Activated CD8-positive, alpha-beta memory T cell treated with anti-CD3 and anti-CD28 coated beads, Interleukin-2, amount 50 U/mL, for 4 hours (primary cell): ENCODE measurements around the gene CLPSL2.

Experiments
- DNase-seq: peaks from one replicate; pipeline ENCODE4 v3.0.0-alpha.2; 2020

Gene CLPSL2

GRCh38 chr6:35747877-35748276 is 28.5 kb upstream of the CLPSL2 start:
- no peak for DNase-seq

GRCh38 chr6:35750557-35750956 is 25.8 kb upstream of the CLPSL2 start:
- no peak for DNase-seq

- no peak for DNase-seq
Observed at GRCh38 chr6:35751594-35751993, 24.8 kb upstream of the CLPSL2 start.

- no peak for DNase-seq
Observed at GRCh38 chr6:35752330-35752729, 24.1 kb upstream of the CLPSL2 start.

- no peak for DNase-seq
Observed at GRCh38 chr6:35754452-35755277, 21.7 kb upstream of the CLPSL2 start.

- DNase-seq: no peak
Observed at GRCh38 chr6:35755278-35755924, 21.0 kb upstream of the CLPSL2 start.

GRCh38 chr6:35757456-35758123 is 18.8 kb upstream of the CLPSL2 start:
- no peak for DNase-seq

GRCh38 chr6:35759426-35759825 is 17.0 kb upstream of the CLPSL2 start:
- DNase-seq: no peak

- no peak for DNase-seq
Observed at GRCh38 chr6:35765739-35766138, 10.7 kb upstream of the CLPSL2 start.

GRCh38 chr6:35769211-35769610 is 7.2 kb upstream of the CLPSL2 start:
- no peak for DNase-seq

GRCh38 chr6:35771343-35771627 is 5.1 kb upstream of the CLPSL2 start:
- no peak for DNase-seq

GRCh38 chr6:35774116-35774794 is 2.1 kb upstream of the CLPSL2 start:
- no peak for DNase-seq

GRCh38 chr6:35775031-35775430 is 1.4 kb upstream of the CLPSL2 start:
- no peak for DNase-seq

GRCh38 chr6:35777356-35778102 is 1.1 kb downstream of the CLPSL2 start:
- DNase-seq: no peak

- DNase-seq: no peak
Observed at GRCh38 chr6:35778437-35778836, 2.0 kb downstream of the CLPSL2 start.

- DNase-seq: no peak
Observed at GRCh38 chr6:35780719-35781118, 4.3 kb downstream of the CLPSL2 start, which contains the start of gene CLPSL1. CLPSL1 (plus strand) TSS chr6:35781019; CDS start chr6:35781111, 92 bp downstream.

GRCh38 chr6:35781290-35781689 is 4.9 kb downstream of the CLPSL2 start:
- DNase-seq: no peak

GRCh38 chr6:35782424-35782823 is 6.0 kb downstream of the CLPSL2 start:
- no peak for DNase-seq

- no peak for DNase-seq
Observed at GRCh38 chr6:35784200-35784599, 7.8 kb downstream of the CLPSL2 start.

GRCh38 chr6:35786272-35786671 is 9.9 kb downstream of the CLPSL2 start:
- DNase-seq: no peak

- no peak for DNase-seq
Observed at GRCh38 chr6:35786810-35787209, 10.4 kb downstream of the CLPSL2 start.
